PC-9 (cell line): ENCODE measurements around the gene CD226.

Source experiments
- CTCF ChIP-seq: fragments of 200-600 bp; sonication (generic); conservative IDR thresholded peaks from 2 replicates; pipeline ENCODE4 v1.6.1; 2017; ENCODE audit warnings: mixed run types, antibody characterized with exemption, mild to moderate bottlenecking, moderate library complexity
- EZH2 ChIP-seq: fragments of 200-600 bp; sonication (generic); IDR thresholded peaks from 2 replicates; pipeline ENCODE4 v1.8.0; 2017; ENCODE audit warnings: antibody characterized with exemption, low read depth

DNA sequence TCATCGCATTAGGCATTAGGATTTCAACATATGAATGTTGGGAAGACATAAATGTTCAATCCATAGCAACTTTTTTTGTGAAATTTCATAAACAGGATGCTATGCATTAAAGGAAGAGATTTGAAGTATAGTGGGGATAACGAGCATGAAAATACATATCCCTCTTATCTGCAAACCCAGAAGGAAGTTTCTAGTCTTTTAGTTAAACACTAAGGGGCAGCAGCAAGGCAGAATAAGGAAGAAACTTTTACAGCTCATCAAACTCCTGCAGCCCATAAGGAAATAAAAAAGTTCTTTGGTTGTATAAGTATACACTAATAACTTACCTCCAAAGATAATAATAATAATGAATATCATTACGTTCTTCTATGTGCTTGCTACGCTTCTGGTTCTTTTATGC, 81.5 kb downstream of the CD226 start:
- TF ChIP-seq CTCF (no peak), EZH2 (no peak)
